ENCODE measurements around the gene PTPN11. TPM values are rescaled to one million over a fixed set of nuclear protein-coding genes. Genes with fewer than 3 reads are reported as not detected.
"Not testable (repeated sequence)": the region's sequence is repeated elsewhere in the genome, so short reads cannot be mapped to it uniquely, and the experiment has no call there.

PTPN11 gene
- total RNA-seq, 1 donor from 2014 or later: 150 TPM

GRCh38 chr12:112440653-112441052, 21.9 kb downstream of the PTPN11 start:
- H3K4me3 Mint-ChIP-seq (ENCODE audit: low read depth); H3K9me3 Mint-ChIP-seq; DNase-seq (ENCODE audit: low spot score); H3K36me3 Mint-ChIP-seq (ENCODE audit: low read depth); intact Hi-C loops (cut with micrococcal nuclease); H3K27ac Mint-ChIP-seq; H3K4me1 Mint-ChIP-seq (ENCODE audit: low read depth); H3K27me3 Mint-ChIP-seq (ENCODE audit: low read depth): not testable (repeated sequence)

- H3K4me3 Mint-ChIP-seq (ENCODE audit: low read depth): no peak overlapping the region
- H3K9me3 Mint-ChIP-seq: no peaks in the 10 kb centered on the region
- peaks cover 13% of the 10 kb centered on the region for H3K4me1 Mint-ChIP-seq (ENCODE audit: low read depth)
- H3K36me3 Mint-ChIP-seq (ENCODE audit: low read depth): peaks cover 19% of the 10 kb centered on the region
- no peak overlapping the region for H3K27ac Mint-ChIP-seq
- H3K27me3 Mint-ChIP-seq (ENCODE audit: low read depth): no peaks in the 10 kb centered on the region
- intact Hi-C loops (cut with micrococcal nuclease): no loop called here
- DNase-seq (ENCODE audit: low spot score): no peak
These were observed 25.2 kb downstream of the PTPN11 start for GRCh38 chr12:112443916-112444315.

GRCh38 chr12:112446008-112446725, 27.4 kb downstream of the PTPN11 start:
- intact Hi-C loops (cut with micrococcal nuclease): no loop called here
- Mint-ChIP-seq H3K27me3 (ENCODE audit: low read depth) (no peaks in the 10 kb centered on the region), H3K36me3 (ENCODE audit: low read depth) (peaks cover 33% of the 10 kb centered on the region), H3K9me3 (no peaks in the 10 kb centered on the region), H3K4me1 (ENCODE audit: low read depth) (peaks cover 13% of the 10 kb centered on the region), H3K4me3 (ENCODE audit: low read depth) (no peak overlapping the region), H3K27ac (peak overlapping the region; percentile 57)
- DNase-seq (ENCODE audit: low spot score): no peak

- Mint-ChIP-seq H3K36me3 (ENCODE audit: low read depth) (peaks cover 38% of the 10 kb centered on the region), H3K27ac (peak overlapping the region; percentile 5), H3K27me3 (ENCODE audit: low read depth) (no peaks in the 10 kb centered on the region), H3K4me1 (ENCODE audit: low read depth) (peaks cover 13% of the 10 kb centered on the region), H3K9me3 (no peaks in the 10 kb centered on the region), H3K4me3 (ENCODE audit: low read depth) (no peak overlapping the region)
- no peak for DNase-seq (ENCODE audit: low spot score)
- intact Hi-C loops (cut with micrococcal nuclease): no loop called here
These were observed 28.4 kb downstream of the PTPN11 start for GRCh38 chr12:112447106-112447505.

GRCh38 chr12:112448165-112448564, 29.4 kb downstream of the PTPN11 start:
- DNase-seq (ENCODE audit: low spot score); H3K9me3 Mint-ChIP-seq; H3K4me3 Mint-ChIP-seq (ENCODE audit: low read depth); H3K27me3 Mint-ChIP-seq (ENCODE audit: low read depth); intact Hi-C loops (cut with micrococcal nuclease): not testable (repeated sequence)
- peak overlapping the region; percentile 0 for H3K27ac Mint-ChIP-seq
- peaks cover 44% of the 10 kb centered on the region for H3K36me3 Mint-ChIP-seq (ENCODE audit: low read depth)
- peaks cover 13% of the 10 kb centered on the region for H3K4me1 Mint-ChIP-seq (ENCODE audit: low read depth)

- no peak overlapping the region for H3K4me3 Mint-ChIP-seq (ENCODE audit: low read depth)
- peaks cover 13% of the 10 kb centered on the region for H3K4me1 Mint-ChIP-seq (ENCODE audit: low read depth)
- intact Hi-C loops (cut with micrococcal nuclease): no loop called here
- H3K27ac Mint-ChIP-seq: no peak overlapping the region
- H3K9me3 Mint-ChIP-seq: no peaks in the 10 kb centered on the region
- no peaks in the 10 kb centered on the region for H3K27me3 Mint-ChIP-seq (ENCODE audit: low read depth)
- DNase-seq (ENCODE audit: low spot score): no peak
- peaks cover 58% of the 10 kb centered on the region for H3K36me3 Mint-ChIP-seq (ENCODE audit: low read depth)
These were observed 32.0 kb downstream of the PTPN11 start for GRCh38 chr12:112450725-112451124.

GRCh38 chr12:112456029-112456428, 37.3 kb downstream of the PTPN11 start:
- Mint-ChIP-seq H3K27me3 (ENCODE audit: low read depth) (no peaks in the 10 kb centered on the region), H3K9me3 (no peaks in the 10 kb centered on the region), H3K27ac (no peak overlapping the region), H3K36me3 (ENCODE audit: low read depth) (peaks cover 62% of the 10 kb centered on the region), H3K4me3 (ENCODE audit: low read depth) (no peak overlapping the region), H3K4me1 (ENCODE audit: low read depth) (no peaks in the 10 kb centered on the region)
- intact Hi-C loops (cut with micrococcal nuclease): no loop called here
- no peak for DNase-seq (ENCODE audit: low spot score)

- H3K4me3 Mint-ChIP-seq (ENCODE audit: low read depth); H3K9me3 Mint-ChIP-seq; H3K27ac Mint-ChIP-seq; DNase-seq (ENCODE audit: low spot score); intact Hi-C loops (cut with micrococcal nuclease); H3K4me1 Mint-ChIP-seq (ENCODE audit: low read depth); H3K27me3 Mint-ChIP-seq (ENCODE audit: low read depth): not testable (repeated sequence)
- peaks cover 60% of the 10 kb centered on the region for H3K36me3 Mint-ChIP-seq (ENCODE audit: low read depth)
These were observed 38.4 kb downstream of the PTPN11 start for GRCh38 chr12:112457142-112457541.

GRCh38 chr12:112458330-112458729, 39.6 kb downstream of the PTPN11 start:
- H3K27ac Mint-ChIP-seq: no peak overlapping the region
- intact Hi-C loops (cut with micrococcal nuclease): no loop called here
- H3K36me3 Mint-ChIP-seq (ENCODE audit: low read depth): peaks cover 55% of the 10 kb centered on the region
- no peak for DNase-seq (ENCODE audit: low spot score)
- H3K27me3 Mint-ChIP-seq (ENCODE audit: low read depth): no peaks in the 10 kb centered on the region
- H3K4me3 Mint-ChIP-seq (ENCODE audit: low read depth): no peak overlapping the region
- H3K9me3 Mint-ChIP-seq: no peaks in the 10 kb centered on the region
- peaks cover 1% of the 10 kb centered on the region for H3K4me1 Mint-ChIP-seq (ENCODE audit: low read depth)

GRCh38 chr12:112458751-112459150, 40.0 kb downstream of the PTPN11 start:
- no peak for DNase-seq (ENCODE audit: low spot score)
- H3K36me3 Mint-ChIP-seq (ENCODE audit: low read depth): peaks cover 56% of the 10 kb centered on the region
- peaks cover 3% of the 10 kb centered on the region for H3K4me1 Mint-ChIP-seq (ENCODE audit: low read depth)
- H3K9me3 Mint-ChIP-seq: no peaks in the 10 kb centered on the region
- H3K27me3 Mint-ChIP-seq (ENCODE audit: low read depth): no peaks in the 10 kb centered on the region
- H3K27ac Mint-ChIP-seq: peak overlapping the region; percentile 50
- intact Hi-C loops (cut with micrococcal nuclease): no loop called here
- H3K4me3 Mint-ChIP-seq (ENCODE audit: low read depth): no peak overlapping the region

GRCh38 chr12:112463478-112463877, 44.7 kb downstream of the PTPN11 start:
- intact Hi-C loops (cut with micrococcal nuclease): no loop called here
- Mint-ChIP-seq H3K4me1 (ENCODE audit: low read depth) (peaks cover 3% of the 10 kb centered on the region), H3K36me3 (ENCODE audit: low read depth) (peaks cover 44% of the 10 kb centered on the region), H3K27me3 (ENCODE audit: low read depth) (no peaks in the 10 kb centered on the region), H3K27ac (no peak overlapping the region), H3K9me3 (no peaks in the 10 kb centered on the region), H3K4me3 (ENCODE audit: low read depth) (no peak overlapping the region)
- DNase-seq (ENCODE audit: low spot score): no peak

- H3K4me3 Mint-ChIP-seq (ENCODE audit: low read depth): no peak overlapping the region
- no peaks in the 10 kb centered on the region for H3K9me3 Mint-ChIP-seq
- DNase-seq (ENCODE audit: low spot score): no peak
- intact Hi-C loops (cut with micrococcal nuclease): no loop called here
- peaks cover 40% of the 10 kb centered on the region for H3K36me3 Mint-ChIP-seq (ENCODE audit: low read depth)
- H3K27me3 Mint-ChIP-seq (ENCODE audit: low read depth): no peaks in the 10 kb centered on the region
- peaks cover 3% of the 10 kb centered on the region for H3K4me1 Mint-ChIP-seq (ENCODE audit: low read depth)
- H3K27ac Mint-ChIP-seq: no peak overlapping the region
These were observed 45.9 kb downstream of the PTPN11 start for GRCh38 chr12:112464605-112465004.

GRCh38 chr12:112466011-112466422, 47.3 kb downstream of the PTPN11 start:
- peaks cover 41% of the 10 kb centered on the region for H3K36me3 Mint-ChIP-seq (ENCODE audit: low read depth)
- H3K4me1 Mint-ChIP-seq (ENCODE audit: low read depth): peaks cover 3% of the 10 kb centered on the region
- no peaks in the 10 kb centered on the region for H3K9me3 Mint-ChIP-seq

More at GRCh38 chr12:112466011-112466422, 47.3 kb downstream of the PTPN11 start:
- no peak for DNase-seq (ENCODE audit: low spot score)
- Mint-ChIP-seq H3K4me3 (ENCODE audit: low read depth) (no peak overlapping the region), H3K27me3 (ENCODE audit: low read depth) (no peaks in the 10 kb centered on the region), H3K27ac (no peak overlapping the region)
- intact Hi-C loops (cut with micrococcal nuclease): no loop called here

Measured in activated T-helper 2 cell treated with anti-CD3 and anti-CD28 coated beads, Interferon-gamma antibody, Interleukin-2, Interleukin-4, amounts not matched to agents 10 μg/mL and 5 μg/mL and 100 μg/mL, durations not matched to agents 14 hours and 24 hours and 36 hours (primary cell).